ENCODE results near the gene ARHGEF19. TPM values are rescaled to one million over a fixed set of nuclear protein-coding genes. Genes with fewer than 3 reads are reported as not detected.
"Not testable (repeated sequence)": the region's sequence is repeated elsewhere in the genome, so short reads cannot be mapped to it uniquely, and the experiment has no call there.

ARHGEF19 gene
- total RNA-seq, 1 experiment from 2014 or later, result 8.3 TPM

- DNase-seq (ENCODE audit: low read depth), result peak; percentile 80
These were observed 29.3 kb downstream of the ARHGEF19 start for GRCh38 chr1:16183179-16183578.

- DNase-seq (ENCODE audit: low read depth), result peak; percentile 97
These were observed 30.3 kb downstream of the ARHGEF19 start for GRCh38 chr1:16181887-16182719.

GRCh38 chr1:16180291-16180824, 32.1 kb downstream of the ARHGEF19 start:
- peak; percentile 61 for DNase-seq (ENCODE audit: low read depth)

GRCh38 chr1:16178596-16179497, 33.6 kb downstream of the ARHGEF19 start:
- peak; percentile 46 for DNase-seq (ENCODE audit: low read depth)

GRCh38 chr1:16177306-16177705, 35.1 kb downstream of the ARHGEF19 start:
- no peak for DNase-seq (ENCODE audit: low read depth)

- no peak for DNase-seq (ENCODE audit: low read depth)
These were observed 35.8 kb downstream of the ARHGEF19 start for GRCh38 chr1:16176653-16177052.

- peak; percentile 95 for DNase-seq (ENCODE audit: low read depth)
These were observed 36.6 kb downstream of the ARHGEF19 start for GRCh38 chr1:16175610-16176553.

GRCh38 chr1:16174886-16175598, 37.4 kb downstream of the ARHGEF19 start:
- DNase-seq (ENCODE audit: low read depth), result peak; percentile 70

GRCh38 chr1:16174261-16174868, 38.1 kb downstream of the ARHGEF19 start:
- no peak for DNase-seq (ENCODE audit: low read depth)

GRCh38 chr1:16173447-16174260, 38.8 kb downstream of the ARHGEF19 start:
- DNase-seq (ENCODE audit: low read depth), result peak; percentile 95

GRCh38 chr1:16172964-16173446, 39.4 kb downstream of the ARHGEF19 start:
- DNase-seq (ENCODE audit: low read depth), result peak; percentile 90

- DNase-seq (ENCODE audit: low read depth), result no peak
These were observed 40.1 kb downstream of the ARHGEF19 start for GRCh38 chr1:16172218-16172830.

GRCh38 chr1:16171314-16172151, 40.9 kb downstream of the ARHGEF19 start:
- no peak for DNase-seq (ENCODE audit: low read depth)

GRCh38 chr1:16170283-16170673, 42.2 kb downstream of the ARHGEF19 start:
- no peak for DNase-seq (ENCODE audit: low read depth)

- no peak for DNase-seq (ENCODE audit: low read depth)
These were observed 43.7 kb downstream of the ARHGEF19 start for GRCh38 chr1:16168622-16169360.

- not testable (repeated sequence) for DNase-seq (ENCODE audit: low read depth)
These were observed 44.3 kb downstream of the ARHGEF19 start for GRCh38 chr1:16168144-16168495.

All from RPMI7951 (cell line).